SH-SY5Y (cell line): ENCODE results near the gene DERA.

Experiments
- GATA2 ChIP-seq: IDR thresholded peaks from 2 replicates; pipeline ENCODE4 v1.6.1; 2011; ENCODE audit warnings: mild to moderate bottlenecking, low read depth, low read length
- GATA3 ChIP-seq: IDR thresholded peaks from 2 replicates; pipeline ENCODE4 v1.6.1; 2011; ENCODE audit warnings: low read depth, mild to moderate bottlenecking, low read length, moderate library complexity

- TF ChIP-seq GATA2 = no peak
- no peak for TF ChIP-seq GATA3
Measured at GRCh38 chr12:16072678-16073077, 161.5 kb downstream of the DERA start.
